ENCODE data around the gene SDK1. TPM values are rescaled to one million over a fixed set of nuclear protein-coding genes. Genes with fewer than 3 reads are reported as not detected.

SDK1 gene
- total and polyA plus RNA-seq, 2 donors (not counting 3 experiments of a cell fraction or from before 2014, with no cell fraction given): 1.6 to 3.9 TPM

GRCh38 chr7:3497796-3498195, 196.7 kb downstream of the SDK1 start:
- Histone ChIP-seq H3K36me3 (ENCODE audit: control insufficient read depth in 2 of 2, extremely low read depth in 1 of 2, insufficient read depth in 2 of 2, low read length in 2 of 2) (no peaks in the 10 kb centered on the region), H3K9me3 (replicated peaks; ENCODE audit: control insufficient read depth, insufficient read depth, low read length) (no peaks in the 10 kb centered on the region), H3K9ac (replicated peaks; ENCODE audit: extremely low read depth, insufficient read depth, low read length) (no peak overlapping the region), H3K27ac (ENCODE audit: insufficient read depth, low read depth, low read length) (no peak overlapping the region), H3K27me3 (ENCODE audit: control insufficient read depth in 2 of 2, insufficient read depth in 2 of 2, low read length in 2 of 2) (no peaks in the 10 kb centered on the region), H4K20me1 (replicated peaks; ENCODE audit: control insufficient read depth, extremely low read depth, insufficient read depth, low read length) (no peaks in the 10 kb centered on the region), H3K4me1 (ENCODE audit: control insufficient read depth, extremely low read depth, insufficient read depth, low read length) (peaks cover 9% of the 10 kb centered on the region), H2AFZ (ENCODE audit: low read depth, low read length) (no peak overlapping the region), H3K4me3 (replicated peaks in 1 of 3; ENCODE audit: insufficient read depth in 1 of 3, low read depth in 1 of 3, low read length in 3 of 3) (no peak overlapping the region), H3K79me2 (ENCODE audit: control insufficient read depth, insufficient read depth, low read length) (no peaks in the 10 kb centered on the region), H3K4me2 (ENCODE audit: insufficient read depth, low read length) (no peak overlapping the region), H3K9me1 (replicated peaks; ENCODE audit: control insufficient read depth, extremely low read depth, insufficient read depth, low read length) (no peaks in the 10 kb centered on the region)
- no peak for TF ChIP-seq GATA2 (IDR thresholded peaks at IDR 0.05; ENCODE audit: insufficient read depth, insufficient read length, low read depth, low read length)
- no peak for TF ChIP-seq POLR2A (IDR thresholded peaks at IDR 0.05; ENCODE audit: low read depth, low read length)
- no peak for TF ChIP-seq EZH2 (IDR thresholded peaks at IDR 0.05; ENCODE audit: borderline replicate concordance, low read depth, low read length, severe bottlenecking)
- TF ChIP-seq POLR2AphosphoS5 (IDR thresholded peaks at IDR 0.05; ENCODE audit: insufficient read depth, low read depth, low read length): no peak
- no peak for TF ChIP-seq FOS (IDR thresholded peaks at IDR 0.05; ENCODE audit: borderline replicate concordance, insufficient read depth, low read length)
- TF ChIP-seq MYC (IDR thresholded peaks at IDR 0.05; ENCODE audit: low read depth, low read length): no peak
- no peak for TF ChIP-seq JUN (IDR thresholded peaks at IDR 0.05; ENCODE audit: borderline replicate concordance, insufficient read depth, insufficient read length, low read depth)
- no peak for TF ChIP-seq MAX (IDR thresholded peaks at IDR 0.05; ENCODE audit: insufficient read depth, insufficient read length)
- no peak for TF ChIP-seq CTCF (IDR thresholded peaks at IDR 0.05; ENCODE audit: extremely low read depth in 1 of 2, insufficient read depth in 1 of 2, low read depth in 1 of 2, low read length in 2 of 2)
- FAIRE-seq (no peak), DNase-seq (ENCODE audit: low read depth, low spot score) (no peak)
- ChIA-PET POLR2A (interaction anchor here (0.6 kb wide), 1 partner anchor 311 kb away, joined by 3 read pairs; no protein-coding TSS in a partner anchor), CTCF (interaction anchor here (0.6 kb wide), 1 partner anchor 195 kb away, joined by 5 read pairs; no protein-coding TSS in a partner anchor)
- BruUV-seq (replicated peaks): no TSS peak
- dilution Hi-C loops (cut with MboI; ENCODE audit: extremely low pct_ligation_motif_present, low sequenced_read_pairs) (no loop called here), intact Hi-C loops (cut with micrococcal nuclease) (no loop called here)

Measured in endothelial cell of umbilical vein (primary cell).